Astrocyte (in vitro differentiated cells and primary cell): ENCODE data around the gene PPP4R3C.

Experiments used
- EZH2 ChIP-seq: IDR thresholded peaks from 2 replicates; pipeline ENCODE4 v1.6.1; 2012; ENCODE audit warnings: mild to moderate bottlenecking, low read length, inconsistent platforms; ENCODE audit not compliant: insufficient read depth
- TF ChIP-seq, protein P1 (sequence below): IDR thresholded peaks from 2 replicates; pipeline ENCODE4 v1.5.1; 2011; ENCODE audit warnings: low read depth, mild to moderate bottlenecking, inconsistent platforms, low read length, moderate library complexity; ENCODE audit not compliant: insufficient read depth

DNA sequence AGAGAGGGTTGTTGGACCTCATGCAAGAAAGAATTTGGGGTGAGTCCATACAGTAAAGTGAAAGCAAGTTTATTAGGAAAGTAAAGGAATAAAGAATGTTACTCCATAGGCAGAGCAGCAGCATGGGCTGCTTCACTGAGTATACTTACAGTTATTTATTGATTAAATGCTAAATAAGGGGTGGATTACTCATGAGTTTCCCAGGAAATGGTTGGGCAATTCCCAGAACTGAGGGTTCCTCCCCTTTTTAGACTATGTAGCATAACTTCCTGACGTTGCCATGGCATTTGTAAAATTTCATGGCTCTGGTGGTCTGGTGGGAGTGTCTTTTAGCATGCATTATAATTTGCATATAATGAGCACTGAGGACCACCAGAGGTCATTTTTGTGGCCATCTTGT, 16.7 kb downstream of the PPP4R3C start:
- TF ChIP-seq, protein P1, sequence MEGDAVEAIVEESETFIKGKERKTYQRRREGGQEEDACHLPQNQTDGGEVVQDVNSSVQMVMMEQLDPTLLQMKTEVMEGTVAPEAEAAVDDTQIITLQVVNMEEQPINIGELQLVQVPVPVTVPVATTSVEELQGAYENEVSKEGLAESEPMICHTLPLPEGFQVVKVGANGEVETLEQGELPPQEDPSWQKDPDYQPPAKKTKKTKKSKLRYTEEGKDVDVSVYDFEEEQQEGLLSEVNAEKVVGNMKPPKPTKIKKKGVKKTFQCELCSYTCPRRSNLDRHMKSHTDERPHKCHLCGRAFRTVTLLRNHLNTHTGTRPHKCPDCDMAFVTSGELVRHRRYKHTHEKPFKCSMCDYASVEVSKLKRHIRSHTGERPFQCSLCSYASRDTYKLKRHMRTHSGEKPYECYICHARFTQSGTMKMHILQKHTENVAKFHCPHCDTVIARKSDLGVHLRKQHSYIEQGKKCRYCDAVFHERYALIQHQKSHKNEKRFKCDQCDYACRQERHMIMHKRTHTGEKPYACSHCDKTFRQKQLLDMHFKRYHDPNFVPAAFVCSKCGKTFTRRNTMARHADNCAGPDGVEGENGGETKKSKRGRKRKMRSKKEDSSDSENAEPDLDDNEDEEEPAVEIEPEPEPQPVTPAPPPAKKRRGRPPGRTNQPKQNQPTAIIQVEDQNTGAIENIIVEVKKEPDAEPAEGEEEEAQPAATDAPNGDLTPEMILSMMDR: no peak
- TF ChIP-seq EZH2: no peak
